ENCODE results near the gene FAM174B.

The FAM174B gene

DNA sequence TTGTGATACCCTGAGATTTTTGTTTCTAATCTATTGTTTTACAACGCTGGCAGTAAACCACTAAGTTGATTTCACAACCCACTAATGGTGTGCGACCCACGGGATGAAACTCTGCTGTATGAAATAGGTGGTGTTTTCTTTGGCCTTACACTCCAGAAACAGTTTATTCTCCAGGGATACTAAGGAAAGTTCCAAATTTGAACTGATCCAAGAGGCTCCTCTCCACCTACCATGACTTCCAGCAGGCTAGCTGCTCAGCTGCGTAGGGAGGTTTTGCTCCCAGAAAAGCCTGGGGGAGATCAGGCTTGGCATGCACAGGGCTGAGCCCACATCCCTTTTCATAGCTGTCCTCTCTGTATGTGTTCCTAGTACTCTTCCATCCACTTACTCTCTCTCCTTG is 71.5 kb downstream of the FAM174B start:
- Mint-ChIP-seq H3K4me3 (no peak overlapping the region), H3K27me3 (peaks cover 3% of the 10 kb centered on the region), H3K9me3 (no peaks in the 10 kb centered on the region), H3K27ac (no peak overlapping the region), H3K36me3 (no peaks in the 10 kb centered on the region), H3K4me1 (no peaks in the 10 kb centered on the region)

GRCh38 chr15:92583096-92584034 is 72.2 kb downstream of the FAM174B start:
- Mint-ChIP-seq H3K4me3 (no peak overlapping the region), H3K27me3 (peaks cover 3% of the 10 kb centered on the region), H3K27ac (no peak overlapping the region), H3K4me1 (no peaks in the 10 kb centered on the region), H3K36me3 (no peaks in the 10 kb centered on the region), H3K9me3 (no peaks in the 10 kb centered on the region)

DNA sequence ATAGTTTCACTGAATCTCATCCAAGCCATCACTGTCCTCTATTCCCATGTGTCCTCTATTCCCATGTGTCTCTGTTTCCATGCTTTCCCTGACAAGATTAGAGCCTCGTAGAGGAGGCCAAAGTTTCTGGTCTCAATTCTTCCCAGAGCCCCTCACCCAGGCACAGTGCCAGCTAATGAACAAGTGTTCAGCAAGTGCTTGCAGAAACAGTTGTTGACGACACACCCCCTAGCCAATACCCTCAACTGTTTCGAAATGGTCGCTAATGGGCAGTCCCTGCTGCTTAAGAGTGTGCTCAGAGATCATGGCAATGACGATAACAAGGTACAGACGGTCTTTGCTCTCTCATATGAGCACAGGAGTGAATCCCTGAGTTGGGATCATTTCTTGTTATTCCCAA is 73.4 kb downstream of the FAM174B start:
- H3K27ac Mint-ChIP-seq, result no peak overlapping the region
- H3K4me1 Mint-ChIP-seq, result no peaks in the 10 kb centered on the region
- H3K27me3 Mint-ChIP-seq, result peaks cover 3% of the 10 kb centered on the region

GRCh38 chr15:92580933-92581445 is 74.6 kb downstream of the FAM174B start:
- no peak overlapping the region for H3K27ac Mint-ChIP-seq
- H3K4me1 Mint-ChIP-seq, result no peaks in the 10 kb centered on the region
- H3K4me3 Mint-ChIP-seq, result no peak overlapping the region
- H3K27me3 Mint-ChIP-seq, result peaks cover 3% of the 10 kb centered on the region
- no peaks in the 10 kb centered on the region for H3K9me3 Mint-ChIP-seq
- no peaks in the 10 kb centered on the region for H3K36me3 Mint-ChIP-seq

More for the DNA sequence above, 73.4 kb downstream of the FAM174B start:
- Mint-ChIP-seq H3K36me3 (no peaks in the 10 kb centered on the region), H3K9me3 (no peaks in the 10 kb centered on the region), H3K4me3 (no peak overlapping the region)

DNA sequence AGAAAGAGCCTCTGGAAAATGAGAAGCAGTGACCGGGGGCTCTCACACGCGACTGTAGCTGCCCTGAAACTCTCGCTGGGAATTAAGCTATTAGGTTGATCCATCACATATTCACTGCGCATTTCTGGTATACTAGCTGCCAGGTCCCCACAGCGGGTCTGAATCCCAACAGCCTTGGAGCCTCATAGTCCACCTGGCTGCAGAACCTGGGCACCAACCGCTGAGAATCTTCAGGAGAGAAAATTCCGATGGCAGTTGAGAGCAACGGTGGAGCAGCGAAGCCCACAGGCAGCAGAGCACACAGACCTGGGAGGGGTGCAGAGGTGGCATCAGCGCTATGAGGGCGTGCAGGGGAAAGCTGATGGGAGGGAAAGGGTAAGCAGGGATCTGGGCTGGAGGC is 75.1 kb downstream of the FAM174B start:
- no peaks in the 10 kb centered on the region for H3K36me3 Mint-ChIP-seq
- H3K27ac Mint-ChIP-seq, result no peak overlapping the region
- H3K4me3 Mint-ChIP-seq, result no peak overlapping the region
- H3K4me1 Mint-ChIP-seq, result no peaks in the 10 kb centered on the region
- no peaks in the 10 kb centered on the region for H3K9me3 Mint-ChIP-seq
- H3K27me3 Mint-ChIP-seq, result peaks cover 3% of the 10 kb centered on the region

DNA sequence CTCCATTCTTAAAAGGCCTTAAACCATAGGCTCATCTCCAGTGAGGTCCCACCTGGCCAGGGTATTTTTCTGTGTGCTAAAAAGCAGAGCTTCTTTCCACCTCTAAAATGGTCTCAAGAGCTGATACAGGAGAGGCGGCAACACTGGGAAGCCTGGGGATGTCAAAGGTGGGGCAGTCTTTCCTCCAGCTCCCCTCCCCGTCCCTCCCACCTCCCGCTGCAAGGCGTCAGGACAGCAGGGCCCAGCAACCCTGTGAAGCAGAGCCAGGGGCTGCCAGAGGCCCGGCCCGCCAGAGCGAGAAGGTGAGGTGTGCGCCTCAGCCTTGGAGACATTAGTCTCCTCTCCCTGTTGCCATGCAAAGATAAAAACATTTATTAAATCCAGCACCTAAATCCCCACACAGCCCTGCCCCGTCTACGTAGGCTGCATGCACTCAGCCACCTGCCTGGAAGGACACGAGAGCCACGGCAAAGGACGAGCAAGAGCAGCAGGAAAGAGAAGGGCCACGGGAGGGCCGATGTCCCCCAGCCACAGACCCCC is 75.6 kb downstream of the FAM174B start:
- peaks cover 3% of the 10 kb centered on the region for H3K27me3 Mint-ChIP-seq
- H3K9me3 Mint-ChIP-seq, result no peaks in the 10 kb centered on the region
- H3K36me3 Mint-ChIP-seq, result no peaks in the 10 kb centered on the region
- no peak overlapping the region for H3K4me3 Mint-ChIP-seq
- H3K27ac Mint-ChIP-seq, result no peak overlapping the region
- H3K4me1 Mint-ChIP-seq, result no peaks in the 10 kb centered on the region

DNA sequence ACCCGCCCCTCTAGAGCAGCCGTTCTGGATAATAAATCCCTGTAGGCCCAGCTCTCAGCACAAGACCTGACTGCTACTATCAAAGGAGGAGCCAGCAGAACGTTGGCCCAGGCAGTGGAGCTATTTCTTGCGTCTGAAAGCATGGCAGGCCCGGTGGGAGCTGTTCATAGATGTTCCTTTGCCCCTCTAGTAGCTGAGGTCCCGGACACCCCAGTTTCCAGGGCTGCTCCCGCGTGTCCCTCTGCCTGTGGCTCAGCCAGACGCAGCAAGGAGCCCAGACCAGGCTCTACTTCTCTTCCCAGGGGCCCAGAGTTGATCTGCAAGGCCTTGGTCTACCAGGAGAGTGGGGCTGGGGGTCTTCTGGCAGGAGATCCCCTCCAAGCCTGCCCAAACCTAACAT is 76.1 kb downstream of the FAM174B start:
- Mint-ChIP-seq H3K36me3 (no peaks in the 10 kb centered on the region), H3K4me1 (no peaks in the 10 kb centered on the region), H3K4me3 (no peak overlapping the region), H3K27me3 (peaks cover 3% of the 10 kb centered on the region), H3K9me3 (no peaks in the 10 kb centered on the region), H3K27ac (no peak overlapping the region)

- H3K36me3 Mint-ChIP-seq, result no peaks in the 10 kb centered on the region
- no peaks in the 10 kb centered on the region for H3K9me3 Mint-ChIP-seq
- H3K4me1 Mint-ChIP-seq, result no peaks in the 10 kb centered on the region
- no peaks in the 10 kb centered on the region for H3K27me3 Mint-ChIP-seq
- H3K27ac Mint-ChIP-seq, result no peak overlapping the region
- no peak overlapping the region for H3K4me3 Mint-ChIP-seq
These were observed 77.3 kb downstream of the FAM174B start for GRCh38 chr15:92578096-92578835.

- no peaks in the 10 kb centered on the region for H3K4me1 Mint-ChIP-seq
- no peak overlapping the region for H3K4me3 Mint-ChIP-seq
These were observed 78.9 kb downstream of the FAM174B start for GRCh38 chr15:92576597-92577200.

GRCh38 chr15:92574566-92574965 is 81.0 kb downstream of the FAM174B start:
- H3K36me3 Mint-ChIP-seq, result no peaks in the 10 kb centered on the region
- H3K4me3 Mint-ChIP-seq, result no peak overlapping the region
- H3K4me1 Mint-ChIP-seq, result no peaks in the 10 kb centered on the region
- H3K9me3 Mint-ChIP-seq, result no peaks in the 10 kb centered on the region
- no peak overlapping the region for H3K27ac Mint-ChIP-seq
- peaks cover 8% of the 10 kb centered on the region for H3K27me3 Mint-ChIP-seq

More at GRCh38 chr15:92576597-92577200, 78.9 kb downstream of the FAM174B start:
- no peaks in the 10 kb centered on the region for H3K9me3 Mint-ChIP-seq
- peaks cover 5% of the 10 kb centered on the region for H3K27me3 Mint-ChIP-seq
- H3K27ac Mint-ChIP-seq, result no peak overlapping the region
- H3K36me3 Mint-ChIP-seq, result no peaks in the 10 kb centered on the region

DNA sequence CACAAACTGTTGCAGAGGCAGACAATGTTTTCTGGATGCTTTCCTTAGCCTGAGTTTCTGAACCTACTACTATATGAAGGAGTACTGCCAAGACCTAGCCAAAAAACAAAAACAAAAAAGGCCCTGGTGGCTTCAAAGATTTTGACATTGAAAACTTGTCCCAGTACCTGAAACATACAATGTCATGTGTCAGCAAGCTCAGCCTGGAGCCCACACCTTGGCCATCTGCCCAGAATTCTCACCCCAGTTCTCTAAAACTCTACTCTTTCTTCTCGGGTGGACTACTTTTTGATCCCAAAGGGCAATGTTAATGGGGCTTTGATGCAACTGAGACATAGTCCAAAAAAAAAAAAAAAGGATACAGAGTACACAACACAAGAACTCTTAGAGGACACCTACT is 81.4 kb downstream of the FAM174B start:
- H3K9me3 Mint-ChIP-seq, result no peaks in the 10 kb centered on the region
- H3K4me3 Mint-ChIP-seq, result no peak overlapping the region
- H3K27me3 Mint-ChIP-seq, result peaks cover 8% of the 10 kb centered on the region
- no peaks in the 10 kb centered on the region for H3K4me1 Mint-ChIP-seq
- H3K36me3 Mint-ChIP-seq, result no peaks in the 10 kb centered on the region
- H3K27ac Mint-ChIP-seq, result no peak overlapping the region

DNA sequence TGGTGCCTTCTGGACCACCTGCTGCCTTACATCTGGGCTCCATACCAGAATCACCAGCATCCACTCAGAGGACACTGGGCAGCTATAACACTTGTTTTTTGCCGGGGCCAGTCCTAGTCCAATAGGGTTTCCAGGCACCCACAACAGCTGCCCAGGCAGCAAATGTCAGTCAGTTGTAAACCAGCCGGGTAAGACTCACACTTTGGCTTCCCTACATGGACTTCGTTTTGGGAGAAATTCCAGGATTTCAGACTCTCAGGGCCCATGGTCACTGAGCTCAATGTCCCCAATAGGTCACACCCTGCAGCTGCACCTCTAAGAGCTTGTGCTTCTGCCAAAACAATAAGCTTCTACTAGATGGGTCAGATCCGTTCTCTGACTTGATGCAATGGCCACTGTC is 83.8 kb downstream of the FAM174B start:
- Mint-ChIP-seq H3K27me3 (peaks cover 11% of the 10 kb centered on the region), H3K4me1 (no peaks in the 10 kb centered on the region), H3K36me3 (no peaks in the 10 kb centered on the region), H3K27ac (no peak overlapping the region), H3K9me3 (no peaks in the 10 kb centered on the region), H3K4me3 (no peak overlapping the region)

- no peak overlapping the region for H3K27ac Mint-ChIP-seq
- no peaks in the 10 kb centered on the region for H3K36me3 Mint-ChIP-seq
- no peaks in the 10 kb centered on the region for H3K4me1 Mint-ChIP-seq
- peaks cover 11% of the 10 kb centered on the region for H3K27me3 Mint-ChIP-seq
- no peaks in the 10 kb centered on the region for H3K9me3 Mint-ChIP-seq
- no peak overlapping the region for H3K4me3 Mint-ChIP-seq
These were observed 85.2 kb downstream of the FAM174B start for GRCh38 chr15:92570391-92570790.

GRCh38 chr15:92569778-92570177 is 85.8 kb downstream of the FAM174B start:
- peaks cover 13% of the 10 kb centered on the region for H3K27me3 Mint-ChIP-seq
- no peak overlapping the region for H3K4me3 Mint-ChIP-seq

More at GRCh38 chr15:92569778-92570177, 85.8 kb downstream of the FAM174B start:
- no peaks in the 10 kb centered on the region for H3K36me3 Mint-ChIP-seq
- H3K27ac Mint-ChIP-seq, result no peak overlapping the region
- H3K4me1 Mint-ChIP-seq, result no peaks in the 10 kb centered on the region
- no peaks in the 10 kb centered on the region for H3K9me3 Mint-ChIP-seq
